ENCODE data around the gene HECTD4. TPM values are rescaled to one million over a fixed set of nuclear protein-coding genes. Genes with fewer than 3 reads are reported as not detected.

The HECTD4 gene
- total RNA-seq, 1 experiment from 2014 or later, result 24.6 TPM

DNA sequence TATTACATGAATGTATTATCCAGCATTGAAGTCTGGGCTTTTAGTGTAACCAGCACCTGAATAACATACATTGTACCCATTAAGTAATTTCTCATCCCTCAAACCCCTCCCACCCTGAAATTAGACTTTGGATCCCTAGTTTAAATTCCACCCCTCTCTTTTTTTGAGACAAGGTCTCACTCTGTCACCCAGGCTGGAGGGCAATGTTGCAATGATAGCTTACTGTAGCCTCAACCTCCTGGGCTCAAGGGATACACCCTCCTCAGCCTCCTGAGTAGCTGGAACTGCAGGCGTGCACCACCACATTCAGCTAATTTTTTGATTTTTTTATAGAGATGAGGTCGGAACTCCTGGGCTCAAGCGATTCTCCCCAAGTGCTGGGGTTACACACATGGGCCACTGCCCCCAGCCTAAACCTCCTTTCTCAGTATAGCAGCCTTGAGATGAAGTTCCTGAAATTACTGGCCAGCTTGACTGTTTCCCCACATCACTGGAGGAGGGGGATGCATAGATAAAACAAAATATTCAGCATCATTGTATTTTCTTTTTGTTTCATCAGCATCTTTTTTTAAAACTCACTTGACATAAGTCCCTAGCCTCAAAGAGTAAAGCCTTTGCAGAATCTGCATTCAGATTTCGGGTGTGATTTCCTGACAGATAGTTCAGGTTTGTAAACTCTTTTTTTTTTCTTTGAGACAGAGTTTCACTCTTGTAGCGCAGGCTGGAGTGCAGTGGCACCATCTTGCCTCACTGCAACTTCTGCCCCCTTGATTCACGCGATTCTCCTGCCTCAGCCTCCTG, 43.6 kb upstream of the HECTD4 start:
- H3K36me3 ChIP-seq (ENCODE audit: low read depth, low read length), result peaks cover 12% of the 10 kb centered on the region; the same call in 1 of the 2 replicates
- peaks cover 4% of the 10 kb centered on the region for H3K4me1 ChIP-seq (ENCODE audit: insufficient read depth, low read length)
- POLR2A ChIA-PET (ENCODE audit: unreplicated experiment), result no interaction called here

DNA sequence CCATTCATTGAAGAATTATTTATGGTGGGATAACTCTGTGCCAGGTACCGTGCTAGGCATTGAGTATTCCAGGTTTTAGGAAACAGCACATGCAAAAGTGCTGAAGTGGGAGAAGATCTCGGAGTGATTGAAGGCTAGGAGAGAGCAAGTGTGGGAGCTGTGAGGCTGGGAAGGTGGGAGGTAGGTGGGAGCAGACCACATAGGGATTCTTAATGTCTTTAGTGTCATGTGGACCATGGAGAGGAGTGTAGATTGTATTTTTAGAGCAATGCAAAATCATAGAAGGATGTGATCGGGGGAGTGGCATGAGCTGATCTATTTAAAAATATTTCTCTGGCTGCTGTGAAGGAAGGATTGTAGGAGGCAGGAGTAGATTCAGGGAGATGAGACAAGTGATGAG, 41.9 kb upstream of the HECTD4 start:
- TF ChIP-seq EZH2 (IDR thresholded peaks at IDR 0.05; ENCODE audit: low read length, unreplicated experiment) (no peak), EZH2phosphoT487 (IDR thresholded peaks at IDR 0.05; ENCODE audit: borderline replicate concordance, low read length) (no peak)
- TF ChIP-seq, protein P1, sequence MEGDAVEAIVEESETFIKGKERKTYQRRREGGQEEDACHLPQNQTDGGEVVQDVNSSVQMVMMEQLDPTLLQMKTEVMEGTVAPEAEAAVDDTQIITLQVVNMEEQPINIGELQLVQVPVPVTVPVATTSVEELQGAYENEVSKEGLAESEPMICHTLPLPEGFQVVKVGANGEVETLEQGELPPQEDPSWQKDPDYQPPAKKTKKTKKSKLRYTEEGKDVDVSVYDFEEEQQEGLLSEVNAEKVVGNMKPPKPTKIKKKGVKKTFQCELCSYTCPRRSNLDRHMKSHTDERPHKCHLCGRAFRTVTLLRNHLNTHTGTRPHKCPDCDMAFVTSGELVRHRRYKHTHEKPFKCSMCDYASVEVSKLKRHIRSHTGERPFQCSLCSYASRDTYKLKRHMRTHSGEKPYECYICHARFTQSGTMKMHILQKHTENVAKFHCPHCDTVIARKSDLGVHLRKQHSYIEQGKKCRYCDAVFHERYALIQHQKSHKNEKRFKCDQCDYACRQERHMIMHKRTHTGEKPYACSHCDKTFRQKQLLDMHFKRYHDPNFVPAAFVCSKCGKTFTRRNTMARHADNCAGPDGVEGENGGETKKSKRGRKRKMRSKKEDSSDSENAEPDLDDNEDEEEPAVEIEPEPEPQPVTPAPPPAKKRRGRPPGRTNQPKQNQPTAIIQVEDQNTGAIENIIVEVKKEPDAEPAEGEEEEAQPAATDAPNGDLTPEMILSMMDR (conservative IDR thresholded peaks at IDR 0.05; ENCODE audit: low read depth, low read length), result no peak
- Histone ChIP-seq H2AFZ (ENCODE audit: low read length) (no peak overlapping the region), H3K4me1 (ENCODE audit: insufficient read depth, low read length) (peaks cover 15% of the 10 kb centered on the region), H3K36me3 (ENCODE audit: low read depth, low read length) (peaks cover 14% of the 10 kb centered on the region; the same call in 1 of the 2 replicates), H4K20me1 (ENCODE audit: low read length) (peaks cover 43% of the 10 kb centered on the region), H3K27me3 (ENCODE audit: low read length) (no peaks in the 10 kb centered on the region), H3K79me2 (ENCODE audit: low read length) (peaks cover 93% of the 10 kb centered on the region), H3K4me2 (ENCODE audit: low read length) (no peak overlapping the region), H3F3A (ENCODE audit: low read length, unreplicated experiment) (no peaks in the 10 kb centered on the region), H3K9me3 (ENCODE audit: low read length) (no peaks in the 10 kb centered on the region), H3K9ac (ENCODE audit: low read length) (no peak overlapping the region), H3K27ac (ENCODE audit: low read length) (no peak overlapping the region), H3K4me3 (ENCODE audit: low read length) (no peak overlapping the region), H3K9me2 (replicated peaks; ENCODE audit: low read length) (no peaks in the 10 kb centered on the region)
- ChIA-PET POLR2A (ENCODE audit: unreplicated experiment) (no interaction called here), CTCF (no interaction called here)
- no TSS peak for BruUV-seq (replicated peaks)
- DNase-seq, result no peak
- intact Hi-C loops (cut with micrococcal nuclease), result no loop called here
- no peak for ATAC-seq

More for the DNA sequence above, 43.6 kb upstream of the HECTD4 start:
- CTCF ChIA-PET, result interaction anchor here (0.6 kb wide), 1 partner anchor 617 kb away, joined by 3 read pairs; no protein-coding TSS in a partner anchor
- Histone ChIP-seq H2AFZ (ENCODE audit: low read length) (no peak overlapping the region), H4K20me1 (ENCODE audit: low read length) (peaks cover 33% of the 10 kb centered on the region), H3F3A (ENCODE audit: low read length, unreplicated experiment) (no peaks in the 10 kb centered on the region), H3K4me3 (ENCODE audit: low read length) (no peak overlapping the region), H3K27me3 (ENCODE audit: low read length) (no peaks in the 10 kb centered on the region), H3K9me3 (ENCODE audit: low read length) (no peaks in the 10 kb centered on the region), H3K4me2 (ENCODE audit: low read length) (no peak overlapping the region), H3K9ac (ENCODE audit: low read length) (no peak overlapping the region), H3K9me2 (replicated peaks; ENCODE audit: low read length) (no peaks in the 10 kb centered on the region), H3K79me2 (ENCODE audit: low read length) (peaks cover 93% of the 10 kb centered on the region), H3K27ac (ENCODE audit: low read length) (no peak overlapping the region)
- ATAC-seq (no peak), DNase-seq (no peak)
- TF ChIP-seq EZH2 (IDR thresholded peaks at IDR 0.05; ENCODE audit: low read length, unreplicated experiment) (no peak), EZH2phosphoT487 (IDR thresholded peaks at IDR 0.05; ENCODE audit: borderline replicate concordance, low read length) (no peak)
- TF ChIP-seq, protein P1 (conservative IDR thresholded peaks at IDR 0.05; ENCODE audit: low read depth, low read length), result no peak
- no TSS peak for BruUV-seq (replicated peaks)
- intact Hi-C loops (cut with micrococcal nuclease), result no loop called here

DNA sequence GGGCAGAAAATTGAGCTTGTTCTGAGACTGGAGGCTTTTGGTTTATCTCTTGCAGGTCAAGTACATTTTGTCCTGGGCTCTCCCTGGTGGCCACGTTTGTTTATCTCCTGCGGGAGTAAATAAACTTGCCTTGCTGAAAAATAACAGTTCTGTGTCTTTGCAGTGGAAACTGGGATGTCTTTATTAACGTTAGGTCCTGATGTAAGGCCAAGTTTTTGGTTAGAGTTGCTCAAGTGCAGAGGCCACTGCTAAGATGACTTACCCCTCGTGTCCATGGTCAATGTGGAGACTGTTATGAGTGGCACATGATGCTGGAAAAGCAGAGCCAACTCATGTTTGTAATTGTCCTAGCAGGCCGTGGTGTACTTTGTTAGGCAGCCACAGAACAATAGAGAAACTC, 40.3 kb upstream of the HECTD4 start:
- H3K27me3 ChIP-seq (ENCODE audit: low read length), result no peaks in the 10 kb centered on the region
- DNase-seq, result no peak
- no peaks in the 10 kb centered on the region for H3K9me2 ChIP-seq (replicated peaks; ENCODE audit: low read length)
- H3K9ac ChIP-seq (ENCODE audit: low read length), result no peak overlapping the region
- H3K36me3 ChIP-seq (ENCODE audit: low read depth, low read length), result peaks cover 14% of the 10 kb centered on the region; the same call in 1 of the 2 replicates
- H2AFZ ChIP-seq (ENCODE audit: low read length), result no peak overlapping the region
- ATAC-seq, result no peak
- peaks cover 88% of the 10 kb centered on the region for H3K79me2 ChIP-seq (ENCODE audit: low read length)
- H3F3A ChIP-seq (ENCODE audit: low read length, unreplicated experiment), result no peaks in the 10 kb centered on the region
- no peak overlapping the region for H3K27ac ChIP-seq (ENCODE audit: low read length)
- BruUV-seq (replicated peaks), result no TSS peak
- H4K20me1 ChIP-seq (ENCODE audit: low read length), result peaks cover 43% of the 10 kb centered on the region
- TF ChIP-seq EZH2 (IDR thresholded peaks at IDR 0.05; ENCODE audit: low read length, unreplicated experiment) (no peak), EZH2phosphoT487 (IDR thresholded peaks at IDR 0.05; ENCODE audit: borderline replicate concordance, low read length) (no peak)
- TF ChIP-seq, protein P1 (conservative IDR thresholded peaks at IDR 0.05; ENCODE audit: low read depth, low read length), result no peak
- H3K4me1 ChIP-seq (ENCODE audit: insufficient read depth, low read length), result peaks cover 15% of the 10 kb centered on the region
- H3K4me2 ChIP-seq (ENCODE audit: low read length), result no peak overlapping the region
- no peaks in the 10 kb centered on the region for H3K9me3 ChIP-seq (ENCODE audit: low read length)
- no peak overlapping the region for H3K4me3 ChIP-seq (ENCODE audit: low read length)
- CTCF ChIA-PET, result no interaction called here
- intact Hi-C loops (cut with micrococcal nuclease), result no loop called here
- POLR2A ChIA-PET (ENCODE audit: unreplicated experiment), result no interaction called here

Measured in PC-3 (cell line).